RKO (cell line): ENCODE results near the gene HOXA4.

Source experiments
- DNase-seq: peaks from one replicate; pipeline ENCODE4 v3.0.0-alpha.2; 2016; ENCODE audit warnings: low spot score

HOXA4 gene

DNA sequence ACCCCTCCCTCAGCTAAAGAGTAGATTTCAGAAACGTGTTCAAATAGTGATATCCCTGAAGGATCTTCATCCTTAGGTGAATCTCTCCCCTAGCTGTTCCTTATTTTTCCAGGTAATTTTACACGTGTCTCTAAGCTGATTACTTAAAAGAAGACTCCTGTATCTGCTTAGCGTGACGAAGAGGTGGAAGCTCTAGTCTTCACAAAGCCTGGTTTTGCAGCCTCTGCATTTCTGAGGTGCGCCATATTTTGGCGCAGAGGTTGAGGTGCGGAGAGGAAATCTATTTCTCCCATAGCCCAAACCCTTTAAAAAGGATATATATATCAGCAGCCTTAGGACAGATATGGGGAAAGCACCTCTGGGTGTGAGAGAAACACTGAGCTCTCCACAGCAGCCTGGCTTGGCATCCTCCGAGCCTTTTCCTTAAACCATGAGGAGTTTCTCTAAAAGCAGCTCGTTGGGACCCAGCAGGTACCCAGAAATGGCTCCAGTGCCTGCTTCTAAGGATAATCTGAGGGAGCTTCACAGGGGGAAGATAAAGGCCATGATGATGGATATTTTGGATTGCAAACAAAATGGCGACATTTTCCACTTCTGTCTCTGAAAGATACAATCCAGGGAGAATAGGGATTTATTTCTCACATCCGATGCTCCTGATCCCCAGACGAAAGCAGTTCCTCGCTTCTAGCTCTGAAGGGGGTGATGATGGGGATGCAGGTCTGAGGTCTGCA, 25.1 kb downstream of the HOXA4 start:
- no peak for DNase-seq

DNA sequence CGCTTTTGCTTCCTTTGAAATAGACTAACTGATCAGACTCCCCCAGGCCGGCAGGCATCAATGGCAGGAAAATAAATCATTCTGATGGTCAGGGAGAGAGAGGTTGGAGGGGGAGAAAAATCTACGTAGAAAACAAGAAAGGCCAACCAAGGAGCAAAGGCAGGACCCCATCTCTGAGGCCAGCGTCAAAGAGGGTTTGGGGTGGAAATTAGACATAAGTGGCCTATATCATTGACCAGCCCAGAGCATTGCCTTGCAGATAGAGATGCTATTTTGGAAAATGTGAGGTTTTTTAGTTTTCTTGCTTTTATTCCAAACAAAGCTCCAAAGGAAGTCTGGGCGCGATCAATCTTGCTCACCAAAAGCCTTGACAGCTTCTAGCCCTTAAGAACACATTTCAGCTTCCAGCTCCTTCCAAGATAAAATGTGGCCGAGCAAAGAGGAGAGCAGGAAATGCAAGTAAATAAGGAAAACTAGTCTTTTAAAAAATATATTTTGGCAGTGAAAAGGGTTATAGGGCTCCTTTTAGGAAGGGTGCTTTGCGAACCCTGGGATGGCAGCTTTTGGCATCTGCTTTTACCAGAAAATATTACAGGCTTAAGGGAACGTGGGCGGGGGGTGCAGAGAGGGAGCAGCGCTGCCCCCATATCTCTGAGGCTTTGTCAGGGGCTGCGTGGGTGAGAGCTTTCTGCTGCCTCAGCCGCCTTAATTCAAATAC, 26.1 kb downstream of the HOXA4 start:
- DNase-seq = no peak

DNA sequence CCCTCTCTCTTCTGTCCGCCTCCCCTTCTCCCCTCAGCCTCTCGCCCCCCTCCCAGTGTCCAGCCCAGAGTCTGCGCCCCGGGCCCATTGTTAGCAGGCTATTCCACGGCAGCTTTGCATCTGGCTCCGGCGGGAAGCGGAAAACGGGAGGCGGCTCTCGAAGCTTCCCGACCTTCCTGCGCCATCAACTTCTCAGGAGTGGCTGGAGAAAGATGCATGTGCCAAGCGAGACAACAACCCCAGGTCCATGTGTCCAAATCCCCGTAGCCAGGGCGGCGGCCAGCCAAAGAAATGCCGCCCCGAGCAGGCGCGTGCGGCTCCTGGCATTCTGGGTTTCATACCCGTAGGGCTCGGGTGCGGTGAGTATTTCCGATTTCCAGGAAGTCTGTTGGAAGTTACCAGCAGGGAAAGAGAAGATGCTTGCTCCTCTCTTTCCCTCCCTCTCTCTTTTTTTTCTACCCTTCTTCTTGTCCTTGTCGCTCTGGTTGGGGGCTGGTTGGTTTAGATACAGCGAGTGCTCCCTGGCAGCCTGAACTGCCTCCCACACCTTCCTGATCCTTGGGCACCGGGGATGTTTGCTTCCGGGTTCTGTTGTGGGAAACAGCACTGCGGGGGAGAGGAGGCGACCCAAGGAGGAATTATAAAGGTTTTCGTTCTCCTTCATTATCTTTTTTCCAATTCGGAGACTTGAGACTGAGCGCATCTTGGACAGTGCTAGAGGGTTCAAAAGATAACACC, 26.9 kb downstream of the HOXA4 start:
- DNase-seq = no peak

DNA sequence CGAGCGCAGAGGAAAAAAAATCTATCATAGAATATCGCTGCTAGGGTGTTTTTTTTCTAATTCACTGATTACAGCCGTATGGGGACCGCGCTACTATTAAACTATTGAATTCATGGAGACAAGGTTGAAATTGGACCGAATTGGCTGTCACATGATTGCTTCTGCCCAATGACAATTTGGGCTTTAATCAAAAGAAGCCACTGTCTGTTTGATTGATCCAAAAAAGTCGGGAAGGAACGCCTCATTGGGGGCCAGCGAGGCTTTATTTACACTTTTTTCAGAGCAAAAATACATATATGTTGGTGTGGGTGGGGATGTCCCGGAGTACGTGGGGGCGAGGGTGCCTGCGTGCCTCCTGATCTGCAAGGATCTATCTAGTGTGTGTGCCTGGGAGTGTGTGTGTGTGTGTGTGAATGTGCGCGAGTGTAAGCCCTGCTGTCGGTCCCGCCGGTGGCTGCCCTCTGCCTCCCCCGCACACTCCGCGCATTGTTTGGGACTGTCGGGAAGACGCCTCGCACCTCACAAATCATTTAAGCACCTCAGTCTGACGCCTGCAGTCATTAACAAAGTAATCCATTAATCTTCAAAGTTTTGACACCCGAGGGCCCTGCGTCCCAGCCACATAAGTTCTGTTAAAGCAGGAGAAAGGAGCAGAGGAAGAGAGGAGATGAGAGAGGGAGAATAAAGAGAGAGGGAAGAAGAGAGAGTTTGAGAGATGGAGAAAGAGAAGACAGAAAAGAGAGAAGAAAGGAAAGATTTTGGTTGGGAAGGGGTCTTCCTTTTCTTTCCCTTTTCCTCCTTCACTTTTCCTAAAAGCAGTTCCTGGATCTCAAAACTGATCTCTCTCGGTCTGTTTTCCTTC, 27.7 kb downstream of the HOXA4 start, which contains the start of gene HOXA2:
Gene HOXA2, minus strand, starts transcription at position 103 of the 862 bp plus-strand sequence. CDS start 183 bp downstream, outside the sequence.
- no peak for DNase-seq

DNA sequence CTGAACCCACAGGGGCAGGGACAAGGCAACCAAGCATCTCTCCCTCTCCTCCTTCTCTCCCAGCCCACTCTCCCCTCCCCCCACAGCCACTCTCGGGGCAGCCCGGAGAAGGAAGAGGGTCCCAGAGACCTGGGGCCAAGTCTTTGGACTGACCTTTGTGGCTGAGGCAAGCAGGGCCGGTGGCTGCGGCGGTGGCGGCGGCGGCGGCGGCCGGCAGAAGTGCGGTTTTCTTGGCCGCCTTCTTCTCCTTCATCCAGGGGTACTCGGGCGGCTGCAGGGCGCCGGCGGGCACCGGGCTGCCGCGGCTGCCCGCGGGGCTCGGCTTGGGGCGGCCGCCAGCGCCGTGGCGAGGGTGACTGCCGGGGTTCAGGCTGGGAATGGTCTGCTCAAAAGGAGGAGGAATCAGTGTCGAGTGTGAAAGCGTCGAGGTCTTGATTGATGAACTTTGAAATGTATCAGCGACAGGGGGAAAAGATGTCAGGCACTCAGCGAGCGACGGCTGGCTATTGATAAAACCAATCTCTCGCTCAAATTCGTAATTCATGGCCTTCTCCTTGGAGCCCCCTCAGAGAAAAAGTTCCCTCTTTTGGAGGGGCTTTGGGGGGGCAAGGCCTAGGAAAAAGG, 28.5 kb downstream of the HOXA4 start:
- DNase-seq = no peak

DNA sequence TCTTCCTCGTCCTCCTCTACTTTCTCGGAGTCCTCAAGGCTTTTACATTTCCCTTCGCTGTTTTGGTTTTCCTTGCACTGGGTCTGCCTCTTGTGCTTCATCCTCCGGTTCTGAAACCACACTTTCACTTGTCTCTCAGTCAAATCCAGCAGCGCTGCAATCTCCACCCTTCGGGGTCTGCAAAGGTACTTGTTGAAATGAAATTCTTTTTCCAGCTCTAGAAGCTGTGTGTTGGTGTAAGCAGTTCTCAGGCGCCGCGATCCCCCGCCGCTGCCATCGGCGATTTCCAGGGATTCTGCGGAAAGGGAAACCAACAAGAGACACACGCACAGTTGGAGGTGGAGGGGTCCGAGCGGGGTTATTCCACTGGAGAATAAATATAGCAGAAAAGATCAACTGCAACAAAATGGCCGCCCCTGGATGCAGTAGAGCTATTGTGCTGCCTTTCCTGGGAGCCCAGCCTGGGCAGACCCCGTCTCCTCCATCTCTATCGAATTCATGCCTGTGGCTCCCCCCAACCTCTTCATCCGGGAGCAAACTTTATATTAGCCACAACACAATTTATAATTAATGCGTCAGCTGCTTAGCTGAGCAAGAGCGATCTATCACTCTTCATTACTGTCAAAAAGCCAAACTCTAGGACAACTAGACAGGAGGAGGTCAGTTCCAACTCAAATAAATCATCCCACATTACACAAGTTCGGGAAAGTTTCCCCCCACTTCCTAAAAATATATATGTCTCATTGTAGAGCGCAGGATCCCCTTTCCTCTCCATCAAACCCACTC, 29.2 kb downstream of the HOXA4 start:
- DNase-seq = no peak

DNA sequence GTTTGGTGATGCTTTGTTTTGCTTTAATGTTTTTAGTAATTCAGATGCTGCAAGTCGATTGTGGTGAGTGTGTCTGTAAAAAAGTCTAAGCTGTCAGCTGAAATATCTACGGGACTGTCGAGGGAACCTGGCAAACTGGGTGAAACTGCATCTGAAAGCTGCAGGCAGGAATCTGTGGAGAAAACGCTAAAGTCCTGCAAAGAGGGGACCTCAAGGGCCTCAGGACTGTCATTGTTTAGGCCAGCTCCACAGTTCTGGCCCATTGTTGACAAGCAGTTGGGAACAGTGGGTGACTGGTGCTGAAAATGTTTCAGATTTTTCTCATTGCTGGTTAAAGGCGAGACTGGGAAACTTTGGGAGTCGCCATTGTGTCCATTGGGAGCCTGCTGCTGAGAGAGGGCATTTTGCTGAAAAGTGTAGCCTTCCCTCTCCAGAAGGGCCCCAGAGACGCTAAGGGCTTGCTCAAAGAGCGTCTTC, 29.8 kb downstream of the HOXA4 start:
- no peak for DNase-seq

DNA sequence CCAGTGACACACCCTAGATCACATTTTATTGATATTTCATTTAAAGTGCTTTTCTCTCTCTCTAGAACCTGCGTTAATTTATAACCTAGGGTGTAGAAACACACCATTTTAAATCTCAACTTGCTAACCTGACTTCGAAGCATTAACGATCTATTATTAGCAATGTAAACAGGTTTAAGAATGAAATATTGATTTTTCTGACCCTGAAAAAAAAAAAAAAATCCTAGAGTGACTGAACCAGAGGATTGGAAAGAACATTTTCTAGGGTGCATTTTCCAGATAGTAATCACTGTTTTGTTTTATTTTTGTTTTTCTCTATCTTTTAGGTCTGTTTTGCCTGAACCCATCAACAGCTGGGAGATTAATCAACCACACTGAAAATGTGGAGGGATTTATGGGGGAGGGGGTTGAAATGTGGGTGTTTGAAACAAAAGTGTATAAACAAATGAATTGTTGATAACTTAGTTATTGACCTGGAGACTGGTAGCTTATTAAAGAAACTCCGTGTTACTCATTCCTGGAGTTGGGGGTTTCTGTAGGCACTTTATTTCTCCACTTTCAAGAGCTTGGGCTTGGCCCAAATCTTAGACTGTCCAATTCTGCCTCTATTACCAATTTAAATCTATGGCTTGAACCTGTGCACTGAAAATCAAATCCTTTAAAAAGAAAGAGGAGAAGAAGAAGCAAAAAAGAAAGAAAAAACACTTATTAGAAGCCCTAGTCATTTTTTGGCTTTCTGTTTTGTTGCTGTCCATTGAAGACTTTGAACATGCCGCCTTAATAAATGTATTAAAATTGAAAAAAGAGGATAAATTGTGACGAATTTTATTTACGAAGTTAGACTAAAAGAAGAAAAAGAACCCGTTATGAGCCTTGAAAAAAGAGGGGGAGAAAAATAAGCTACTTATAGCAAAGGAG, 30.8 kb downstream of the HOXA4 start:
- DNase-seq = no peak

DNA sequence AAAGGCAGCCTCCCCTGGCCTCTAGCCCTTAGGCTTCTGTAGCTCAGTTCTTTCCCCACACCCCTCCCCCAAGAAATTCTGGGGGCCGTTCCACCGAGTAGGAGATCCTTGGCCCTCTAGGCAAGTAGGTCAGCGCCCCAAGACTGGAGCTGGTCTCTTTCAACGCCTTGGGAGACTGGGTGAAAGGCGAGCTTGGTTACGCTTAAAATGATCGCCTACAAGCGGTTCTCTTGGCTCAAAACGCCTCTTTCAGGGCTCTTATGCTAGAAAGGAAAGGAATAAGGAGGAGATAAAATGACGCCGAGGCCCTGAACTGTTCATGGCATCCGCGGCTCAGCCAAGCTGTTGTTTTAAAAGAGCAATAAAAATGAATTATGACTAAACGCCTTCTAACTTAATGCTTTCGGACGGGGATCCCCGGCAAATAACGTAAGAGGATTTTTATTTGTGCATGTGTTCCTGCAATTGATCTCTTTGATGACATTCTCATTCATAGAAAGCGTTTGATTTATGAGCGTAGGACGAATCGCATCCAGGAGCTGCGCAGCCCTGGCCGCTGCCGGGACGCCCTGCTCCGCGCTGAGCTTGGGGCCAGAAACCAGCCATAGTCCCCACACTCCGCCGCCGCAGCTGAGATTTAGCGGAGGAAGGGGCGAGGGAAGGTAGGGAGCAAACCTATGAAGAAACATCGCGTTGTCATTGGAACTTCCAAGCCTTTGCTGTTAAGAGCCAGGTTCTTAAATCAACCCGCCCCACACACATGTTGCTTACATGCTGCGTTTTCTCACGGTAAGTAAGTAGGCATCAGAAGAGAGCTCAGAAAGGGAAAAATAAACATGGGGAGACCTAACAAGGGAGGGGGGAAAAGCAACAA, 31.7 kb downstream of the HOXA4 start:
- no peak for DNase-seq

DNA sequence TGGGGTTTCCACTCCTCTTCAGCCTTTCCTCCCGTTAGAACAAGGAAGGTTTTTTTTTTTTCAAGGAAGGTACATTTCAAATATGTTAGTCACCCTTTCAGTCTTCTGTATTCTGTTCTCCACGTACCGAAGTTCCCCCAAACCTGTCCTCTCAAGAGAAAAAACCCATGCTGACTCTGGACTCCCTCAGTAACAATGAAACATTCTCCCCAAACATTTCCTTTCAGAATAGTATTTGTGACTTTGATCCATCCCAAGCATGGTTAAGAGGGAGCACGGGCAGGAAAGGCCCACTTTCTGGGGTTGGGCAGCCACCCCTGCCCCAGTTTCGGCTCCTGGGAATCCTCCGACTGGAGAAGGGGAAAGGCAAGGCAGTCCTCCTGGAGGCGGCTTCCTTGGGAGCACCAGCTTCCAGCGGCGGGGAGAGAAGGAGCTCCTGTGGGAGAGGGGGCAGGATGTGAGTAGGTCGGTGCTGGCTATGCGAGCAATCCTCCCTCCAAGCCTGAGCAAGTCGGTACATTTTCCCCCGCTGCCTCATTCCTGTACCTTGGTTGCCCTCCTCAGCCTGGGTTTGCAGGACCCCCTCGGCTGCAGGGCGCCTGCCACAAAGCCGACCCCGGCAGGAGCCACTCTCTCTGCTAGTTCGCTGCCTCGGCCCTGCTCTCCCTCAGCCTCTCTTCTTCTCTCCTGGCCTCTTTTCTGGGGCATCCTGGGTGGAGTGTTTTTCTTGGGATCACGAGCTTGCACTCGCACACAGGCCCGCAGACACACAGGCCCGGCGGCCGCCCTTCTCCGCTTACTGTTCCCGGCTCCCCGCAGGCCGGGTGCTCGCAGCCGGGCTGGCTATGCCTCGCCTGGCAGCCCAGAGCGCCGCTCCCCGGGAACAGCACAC, 32.6 kb downstream of the HOXA4 start:
- peak; percentile 41 for DNase-seq

DNA sequence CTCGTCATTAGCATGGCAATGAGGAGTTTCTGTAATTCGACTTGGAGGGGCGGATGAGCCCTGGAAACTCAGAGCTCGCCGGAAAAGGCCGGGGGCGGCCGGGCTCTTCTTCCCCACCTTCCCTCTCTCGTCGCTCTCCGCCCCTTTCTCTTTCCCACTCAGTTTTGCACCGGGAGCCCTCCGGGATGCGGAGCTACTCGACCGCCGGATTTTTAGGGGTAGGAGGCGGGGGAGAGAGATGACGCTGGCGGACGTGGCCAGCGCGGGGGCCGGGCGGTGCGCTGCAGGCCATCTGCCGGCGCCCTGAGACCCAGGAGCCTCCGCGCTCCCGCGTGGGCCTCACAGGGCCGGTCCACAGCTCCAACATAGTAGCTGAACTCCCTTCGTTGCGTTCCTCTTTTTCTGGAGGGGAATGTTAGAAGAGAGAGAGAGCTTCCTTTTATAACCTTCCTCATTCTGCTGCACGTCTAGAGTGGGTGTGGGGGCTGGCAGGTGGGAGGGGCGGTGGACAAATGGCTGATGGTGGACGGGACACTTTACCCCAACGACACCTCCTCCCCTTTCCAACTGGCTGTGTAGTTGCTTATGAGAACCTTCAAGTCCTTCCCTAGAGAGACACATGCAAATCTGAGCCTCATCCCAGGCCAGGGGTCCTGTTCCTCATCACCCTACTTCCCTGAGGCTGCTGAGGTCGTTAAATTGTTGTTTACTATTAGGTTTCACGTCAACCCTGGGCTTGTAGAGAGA, 33.6 kb downstream of the HOXA4 start:
- DNase-seq = peak; percentile 49

DNA sequence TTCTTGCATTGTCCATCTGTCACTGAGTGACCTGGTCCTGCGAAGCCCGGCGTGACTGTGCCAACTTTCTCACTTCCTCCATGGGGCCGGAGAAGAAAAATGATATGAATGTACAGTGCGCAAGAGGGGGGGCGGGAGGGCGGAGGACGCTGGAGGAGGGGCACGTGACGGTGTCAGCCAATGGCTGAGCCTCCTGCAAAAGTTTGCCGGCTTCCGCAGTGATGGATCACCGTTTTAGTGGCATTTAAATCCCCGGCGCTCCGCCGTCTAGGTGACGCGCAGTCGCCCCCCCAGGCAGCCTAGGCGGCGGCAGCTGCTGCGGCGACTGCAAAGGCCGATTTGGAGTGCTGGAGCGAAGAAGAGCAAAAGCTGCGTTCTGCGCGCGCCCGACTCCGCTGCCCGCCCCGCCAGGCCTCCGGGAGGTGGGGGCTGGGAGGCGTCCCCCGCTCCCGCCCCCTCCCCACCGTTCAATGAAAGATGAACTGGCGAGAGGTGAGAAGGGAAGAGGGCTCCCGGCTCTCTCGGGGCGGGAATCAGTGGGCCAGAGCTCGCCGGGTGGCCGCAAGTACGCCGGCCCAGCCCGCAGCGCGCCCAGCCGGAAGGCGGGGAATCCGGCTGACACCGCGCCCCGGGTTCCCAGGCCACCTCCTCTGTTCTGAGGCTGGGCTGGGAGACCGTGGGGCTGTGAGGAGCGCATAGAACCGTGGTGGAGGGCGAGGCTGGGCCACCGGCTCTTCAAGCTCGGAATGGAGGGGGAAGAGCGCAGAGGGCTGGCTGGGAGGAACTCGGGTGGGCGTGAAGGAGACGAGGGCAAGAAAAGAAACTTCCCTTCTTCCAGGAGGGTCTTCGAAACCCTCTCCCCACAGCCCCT, 34.4 kb downstream of the HOXA4 start, which contains the start of gene HOXA1:
Gene HOXA1, minus strand, starts transcription at position 104 of the 871 bp plus-strand sequence. Its CDS starts 88 bp downstream, at position 16.
- DNase-seq = peak; percentile 96

DNA sequence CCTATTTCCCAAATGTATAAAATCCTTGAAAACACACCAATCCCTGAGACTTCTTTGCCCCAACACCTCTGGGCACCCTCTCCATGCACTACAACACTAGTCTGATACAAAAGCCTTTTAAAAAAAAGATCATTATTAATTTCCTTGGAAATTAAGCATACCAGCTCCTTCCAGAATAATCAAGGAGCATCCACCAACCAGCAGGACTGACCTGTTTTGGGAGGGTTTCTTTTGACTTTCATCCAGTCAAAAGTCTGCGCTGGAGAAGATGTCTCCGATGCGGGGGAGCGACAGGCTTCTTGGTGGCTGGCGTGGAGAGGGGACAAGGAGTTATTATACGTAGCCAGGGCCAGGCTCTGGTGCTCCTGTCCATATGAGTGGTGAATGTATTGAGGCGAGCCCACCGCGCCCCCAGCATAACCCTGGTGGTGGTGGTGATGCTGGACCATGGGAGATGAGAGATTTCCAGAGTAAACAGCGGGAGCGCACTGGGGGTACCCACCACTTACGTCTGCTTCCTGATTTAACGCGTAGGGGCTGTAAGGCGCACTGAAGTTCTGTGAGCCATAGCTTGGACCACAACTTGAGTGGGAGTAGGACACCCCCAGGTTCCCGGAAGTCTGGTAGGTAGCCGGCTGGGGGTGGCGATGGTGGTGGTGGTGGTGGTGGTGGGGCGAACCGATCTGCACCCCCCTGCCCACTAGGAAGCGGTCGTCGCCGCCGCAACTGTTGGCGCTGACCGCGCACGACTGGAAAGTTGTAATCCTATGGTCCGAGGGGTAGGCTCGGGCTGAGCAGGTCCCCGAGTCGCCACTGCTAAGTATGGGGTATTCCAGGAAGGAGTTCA, 35.3 kb downstream of the HOXA4 start:
- no peak for DNase-seq

DNA sequence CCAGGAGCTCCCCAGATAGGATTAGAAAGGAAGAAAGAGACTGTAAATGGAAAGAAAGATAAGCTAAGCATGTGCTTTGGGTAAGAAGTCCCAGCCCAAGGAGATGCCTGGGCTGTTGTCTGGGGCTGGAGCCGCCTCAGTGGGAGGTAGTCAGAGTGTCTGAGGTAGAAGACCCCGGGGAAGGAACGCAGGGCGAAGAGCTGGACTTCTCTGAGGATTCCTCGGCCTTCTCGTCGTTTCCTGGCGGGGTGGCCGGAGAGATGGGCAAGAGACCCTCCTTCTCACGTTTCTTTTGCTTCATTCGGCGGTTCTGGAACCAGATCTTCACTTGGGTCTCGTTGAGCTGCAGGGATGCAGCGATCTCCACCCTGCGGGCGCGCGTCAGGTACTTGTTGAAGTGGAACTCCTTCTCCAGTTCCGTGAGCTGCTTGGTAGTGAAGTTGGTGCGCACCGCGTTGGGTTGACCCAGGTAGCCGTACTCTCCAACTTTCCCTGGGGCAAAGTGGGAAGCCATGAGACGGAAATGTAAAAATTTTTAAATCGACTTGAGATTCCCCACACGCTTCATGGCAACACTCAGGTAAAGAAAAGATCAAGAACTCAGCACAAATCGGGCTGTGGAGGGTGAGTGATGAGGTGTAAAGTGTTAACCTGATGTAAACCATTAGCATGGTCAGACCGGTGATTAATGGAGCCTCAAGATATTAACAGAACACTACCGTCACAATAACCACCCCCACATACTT, 36.1 kb downstream of the HOXA4 start:
- DNase-seq = no peak
